ENCODE measurements around the gene GPR22. TPM values are rescaled to one million over a fixed set of nuclear protein-coding genes. Genes with fewer than 3 reads are reported as not detected.

The GPR22 gene
- total and polyA plus RNA-seq, 7 experiments from 2014 or later = 0.17 to 0.20 TPM; not detected in 5

DNA sequence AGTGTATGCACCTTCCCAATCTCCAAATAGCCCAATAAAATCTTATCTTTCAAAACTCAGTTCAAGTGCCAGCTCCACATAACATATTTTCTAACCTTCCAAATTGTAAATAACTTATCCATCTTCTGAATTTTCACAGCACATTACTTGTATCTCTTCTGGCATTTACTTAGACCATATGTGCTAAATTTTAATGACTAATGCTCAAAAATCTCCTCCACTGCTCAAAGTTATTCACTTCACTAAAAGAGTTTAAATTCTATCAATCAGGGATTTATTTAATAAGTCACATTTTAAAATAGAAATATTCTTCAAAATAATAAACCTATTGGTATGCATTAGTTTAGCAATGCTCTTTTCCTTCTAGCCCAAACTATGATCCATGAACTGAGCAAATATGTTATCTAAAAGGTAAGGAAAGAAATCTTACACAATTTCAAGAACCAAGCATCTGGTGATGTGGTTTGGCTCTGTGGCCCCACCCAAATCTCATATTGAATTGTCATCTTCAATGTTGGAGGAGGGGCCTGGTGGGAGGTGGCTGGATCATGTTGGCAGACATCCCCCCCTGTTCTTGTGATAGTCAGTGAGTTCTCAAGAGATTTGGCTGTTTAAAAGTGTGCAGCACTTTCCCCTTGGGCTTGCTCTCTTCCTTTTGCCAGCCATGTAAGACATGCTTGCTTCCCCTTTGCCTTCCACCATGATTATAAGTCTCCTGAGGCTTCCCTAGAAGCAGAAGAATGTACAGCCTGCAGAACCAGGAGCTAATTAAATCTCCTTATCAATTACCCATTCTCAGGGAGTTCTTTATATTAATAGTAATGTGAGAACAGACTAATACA is 28.1 kb upstream of the GPR22 start:
- no peak overlapping the region for H3K4me3 Mint-ChIP-seq
- Histone ChIP-seq H3K4me1 (ENCODE audit: control insufficient read depth in 2 of 2, insufficient read depth in 2 of 2, low read length in 2 of 2) (no peaks in the 10 kb centered on the region), H3K4me3 (ENCODE audit: low read length) (no peak overlapping the region), H3K27me3 (ENCODE audit: control insufficient read depth in 2 of 2, insufficient read depth in 2 of 2, low read length in 2 of 2) (no peaks in the 10 kb centered on the region), H3K36me3 (ENCODE audit: control insufficient read depth in 2 of 3, insufficient read depth in 3 of 3, low read length in 3 of 3) (no peaks in the 10 kb centered on the region), H3K9me3 (ENCODE audit: control insufficient read depth in 2 of 3, low read length in 3 of 3) (no peaks in the 10 kb centered on the region), H3K27ac (ENCODE audit: low read depth, low read length) (no peak overlapping the region)
- peaks cover 0 to 42% (median 40%) of the 10 kb centered on the region in 5 donors for H3K36me3 Mint-ChIP-seq
- H3K27me3 Mint-ChIP-seq = no peaks in the 10 kb centered on the region
- H3K9me3 Mint-ChIP-seq = peaks cover 0 to 5% (median 0%) of the 10 kb centered on the region in 11 donors
- POLR2A ChIA-PET = no interaction called here
- no peak for ATAC-seq
- no peak for DNase-seq
- H3K4me1 Mint-ChIP-seq = peaks cover 0 to 8% (median 0%) of the 10 kb centered on the region in 7 donors
- intact Hi-C loops (cut with micrococcal nuclease) = no loop called here
- H3K27ac Mint-ChIP-seq = no peak overlapping the region
- CTCF ChIA-PET = no interaction called here

DNA sequence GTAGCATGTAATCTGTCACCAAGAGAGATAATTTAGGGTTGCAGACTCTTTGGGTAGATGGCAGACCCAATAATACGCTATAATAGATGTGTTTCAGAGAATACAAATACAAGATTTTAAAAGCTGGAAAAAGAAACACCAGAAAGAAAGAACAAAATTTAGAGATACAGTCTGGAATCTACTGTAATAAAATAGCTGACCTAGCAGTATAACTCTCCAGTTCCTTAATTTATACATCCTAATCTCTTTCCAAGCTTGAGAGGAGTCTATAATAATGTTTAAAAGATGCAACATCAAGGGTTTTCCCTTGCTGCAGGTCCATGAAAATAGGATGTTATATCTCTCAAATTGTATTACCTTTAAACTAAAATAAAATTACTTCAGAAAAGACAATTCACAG is 27.2 kb upstream of the GPR22 start:
- peaks cover 0 to 5% (median 0%) of the 10 kb centered on the region in 11 donors for H3K9me3 Mint-ChIP-seq
- CTCF ChIA-PET = interaction anchor here (0.6 kb wide), 1 partner anchor 59 kb away, joined by 3 read pairs; no protein-coding TSS in a partner anchor
- H3K27ac ChIP-seq (ENCODE audit: low read depth, low read length) = no peak overlapping the region
- H3K4me1 Mint-ChIP-seq = peaks cover 0 to 12% (median 0%) of the 10 kb centered on the region in 7 donors
- no peaks in the 10 kb centered on the region for H3K27me3 Mint-ChIP-seq
- peaks cover 0 to 46% (median 39%) of the 10 kb centered on the region in 5 donors for H3K36me3 Mint-ChIP-seq
- DNase-seq = no peak
- H3K4me1 ChIP-seq (ENCODE audit: control insufficient read depth in 2 of 2, insufficient read depth in 2 of 2, low read length in 2 of 2) = no peaks in the 10 kb centered on the region
- no peak for ATAC-seq
- no peaks in the 10 kb centered on the region for H3K36me3 ChIP-seq (ENCODE audit: control insufficient read depth in 2 of 3, insufficient read depth in 3 of 3, low read length in 3 of 3)
- POLR2A ChIA-PET = no interaction called here
- H3K27ac Mint-ChIP-seq = no peak overlapping the region
- no peak overlapping the region for H3K4me3 ChIP-seq (ENCODE audit: low read length)
- H3K9me3 ChIP-seq (ENCODE audit: control insufficient read depth in 2 of 3, low read length in 3 of 3) = no peaks in the 10 kb centered on the region
- H3K27me3 ChIP-seq (ENCODE audit: control insufficient read depth in 2 of 2, insufficient read depth in 2 of 2, low read length in 2 of 2) = no peaks in the 10 kb centered on the region
- intact Hi-C loops (cut with micrococcal nuclease) = no loop called here
- H3K4me3 Mint-ChIP-seq = no peak overlapping the region

- no peaks in the 10 kb centered on the region for H3K36me3 ChIP-seq (ENCODE audit: control insufficient read depth in 2 of 3, insufficient read depth in 3 of 3, low read length in 3 of 3)
- no peak for DNase-seq
- intact Hi-C loops (cut with micrococcal nuclease) = no loop called here
- ATAC-seq = no peak
- CTCF ChIA-PET = no interaction called here
- peaks cover 8 to 73% (median 55%) of the 10 kb centered on the region in 5 donors for H3K36me3 Mint-ChIP-seq
- H3K27me3 Mint-ChIP-seq = no peaks in the 10 kb centered on the region
- H3K9me3 Mint-ChIP-seq = peaks cover 0 to 5% (median 0%) of the 10 kb centered on the region in 11 donors
- H3K27ac Mint-ChIP-seq = no peak overlapping the region
- no peaks in the 10 kb centered on the region for H3K9me3 ChIP-seq (ENCODE audit: control insufficient read depth in 2 of 3, low read length in 3 of 3)
- POLR2A ChIA-PET = no interaction called here
- no peak overlapping the region for H3K4me3 ChIP-seq (ENCODE audit: low read length)
- no peak overlapping the region for H3K4me3 Mint-ChIP-seq
- H3K27me3 ChIP-seq (ENCODE audit: control insufficient read depth in 2 of 2, insufficient read depth in 2 of 2, low read length in 2 of 2) = no peaks in the 10 kb centered on the region
- H3K27ac ChIP-seq (ENCODE audit: low read depth, low read length) = no peak overlapping the region
- H3K4me1 Mint-ChIP-seq = peaks cover 8 to 19% (median 16%) of the 10 kb centered on the region in 7 donors
- no peaks in the 10 kb centered on the region for H3K4me1 ChIP-seq (ENCODE audit: control insufficient read depth in 2 of 2, insufficient read depth in 2 of 2, low read length in 2 of 2)
These were observed 23.3 kb upstream of the GPR22 start for GRCh38 chr7:107446531-107446930.

GRCh38 chr7:107446988-107447387 is 22.9 kb upstream of the GPR22 start:
- no peak overlapping the region for H3K27ac ChIP-seq (ENCODE audit: low read depth, low read length)
- no peak for ATAC-seq
- H3K36me3 ChIP-seq (ENCODE audit: control insufficient read depth in 2 of 3, insufficient read depth in 3 of 3, low read length in 3 of 3) = no peaks in the 10 kb centered on the region
- CTCF ChIA-PET = no interaction called here
- Mint-ChIP-seq H3K4me3 (no peak overlapping the region), H3K4me1 (peaks cover 8 to 23% (median 20%) of the 10 kb centered on the region in 7 donors), H3K9me3 (peaks cover 0 to 5% (median 0%) of the 10 kb centered on the region in 11 donors), H3K27ac (no peak overlapping the region), H3K36me3 (peaks cover 8 to 73% (median 52%) of the 10 kb centered on the region in 5 donors), H3K27me3 (no peaks in the 10 kb centered on the region)
- intact Hi-C loops (cut with micrococcal nuclease) = no loop called here
- no peaks in the 10 kb centered on the region for H3K4me1 ChIP-seq (ENCODE audit: control insufficient read depth in 2 of 2, insufficient read depth in 2 of 2, low read length in 2 of 2)
- no peaks in the 10 kb centered on the region for H3K9me3 ChIP-seq (ENCODE audit: control insufficient read depth in 2 of 3, low read length in 3 of 3)
- POLR2A ChIA-PET = no interaction called here
- DNase-seq = no peak
- H3K4me3 ChIP-seq (ENCODE audit: low read length) = no peak overlapping the region
- no peaks in the 10 kb centered on the region for H3K27me3 ChIP-seq (ENCODE audit: control insufficient read depth in 2 of 2, insufficient read depth in 2 of 2, low read length in 2 of 2)

GRCh38 chr7:107450970-107451369 is 18.9 kb upstream of the GPR22 start:
- H3K4me3 ChIP-seq (ENCODE audit: low read length) = no peak overlapping the region
- POLR2A ChIA-PET = no interaction called here
- no peak overlapping the region for H3K27ac ChIP-seq (ENCODE audit: low read depth, low read length)
- DNase-seq (no peak), ATAC-seq (no peak)
- Mint-ChIP-seq H3K27ac (no peak overlapping the region), H3K9me3 (peaks cover 0 to 3% (median 0%) of the 10 kb centered on the region in 11 donors), H3K4me3 (no peak overlapping the region), H3K27me3 (no peaks in the 10 kb centered on the region), H3K36me3 (peaks cover 13 to 78% (median 50%) of the 10 kb centered on the region in 5 donors), H3K4me1 (peaks cover 8 to 37% (median 26%) of the 10 kb centered on the region in 7 donors)
- H3K9me3 ChIP-seq (ENCODE audit: control insufficient read depth in 2 of 3, low read length in 3 of 3) = no peaks in the 10 kb centered on the region
- no peaks in the 10 kb centered on the region for H3K36me3 ChIP-seq (ENCODE audit: control insufficient read depth in 2 of 3, insufficient read depth in 3 of 3, low read length in 3 of 3)
- CTCF ChIA-PET = no interaction called here
- no peaks in the 10 kb centered on the region for H3K4me1 ChIP-seq (ENCODE audit: control insufficient read depth in 2 of 2, insufficient read depth in 2 of 2, low read length in 2 of 2)
- H3K27me3 ChIP-seq (ENCODE audit: control insufficient read depth in 2 of 2, insufficient read depth in 2 of 2, low read length in 2 of 2) = no peaks in the 10 kb centered on the region
- intact Hi-C loops (cut with micrococcal nuclease) = no loop called here

DNA sequence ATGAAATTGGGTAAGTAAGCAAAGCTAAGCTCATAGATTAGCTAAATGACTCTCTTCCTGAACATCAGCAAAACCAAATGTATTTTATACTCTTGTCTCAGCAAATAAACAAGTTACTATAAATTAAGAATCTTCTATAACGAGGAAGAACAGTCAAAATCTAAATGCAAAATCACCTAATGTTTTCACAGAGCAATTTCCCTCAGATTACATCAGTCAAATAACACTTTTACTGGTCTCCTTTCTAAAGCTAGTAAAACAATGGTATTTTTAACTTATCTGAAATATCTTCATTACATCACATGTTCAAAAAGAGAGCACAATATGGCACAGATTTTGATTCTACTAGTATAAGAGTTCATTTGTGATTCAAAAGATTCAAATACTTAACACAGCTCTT is 16.5 kb upstream of the GPR22 start:
- Histone ChIP-seq H3K36me3 (ENCODE audit: control insufficient read depth in 2 of 3, insufficient read depth in 3 of 3, low read length in 3 of 3) (no peaks in the 10 kb centered on the region), H3K27me3 (ENCODE audit: control insufficient read depth in 2 of 2, insufficient read depth in 2 of 2, low read length in 2 of 2) (no peaks in the 10 kb centered on the region), H3K27ac (ENCODE audit: low read depth, low read length) (no peak overlapping the region), H3K4me3 (ENCODE audit: low read length) (no peak overlapping the region), H3K4me1 (ENCODE audit: control insufficient read depth in 2 of 2, insufficient read depth in 2 of 2, low read length in 2 of 2) (no peaks in the 10 kb centered on the region), H3K9me3 (ENCODE audit: control insufficient read depth in 2 of 3, low read length in 3 of 3) (no peaks in the 10 kb centered on the region)
- Mint-ChIP-seq H3K4me3 (no peak overlapping the region), H3K4me1 (peaks cover 0 to 37% (median 26%) of the 10 kb centered on the region in 7 donors), H3K27ac (no peak overlapping the region), H3K9me3 (peaks cover 0 to 3% (median 0%) of the 10 kb centered on the region in 11 donors), H3K36me3 (peaks cover 16 to 84% (median 53%) of the 10 kb centered on the region in 5 donors), H3K27me3 (no peaks in the 10 kb centered on the region)
- ChIA-PET POLR2A (no interaction called here), CTCF (no interaction called here)
- ATAC-seq (no peak), DNase-seq (no peak)
- intact Hi-C loops (cut with micrococcal nuclease) = no loop called here
